GF-D8 (cell line): ENCODE results near the gene NYAP2.

Source experiments
- DNase-seq: peaks from one replicate; lab custom pipeline; 2025; lab: John Stamatoyannopoulos, UW

NYAP2 gene

GRCh38 chr2:225486236-225486635 lies 86.7 kb downstream of the NYAP2 start:
- DNase-seq, result no peak

GRCh38 chr2:225487878-225488416 lies 88.4 kb downstream of the NYAP2 start:
- no peak for DNase-seq

- no peak for DNase-seq
Measured at GRCh38 chr2:225488743-225489142, 89.2 kb downstream of the NYAP2 start.

- no peak for DNase-seq
Measured at GRCh38 chr2:225493420-225494099, 94.0 kb downstream of the NYAP2 start.

- no peak for DNase-seq
Measured at GRCh38 chr2:225494100-225494459, 94.6 kb downstream of the NYAP2 start.

GRCh38 chr2:225495706-225496105 lies 96.2 kb downstream of the NYAP2 start:
- no peak for DNase-seq

GRCh38 chr2:225496568-225496967 lies 97.1 kb downstream of the NYAP2 start:
- no peak for DNase-seq

GRCh38 chr2:225497166-225497565 lies 97.7 kb downstream of the NYAP2 start:
- DNase-seq, result no peak

GRCh38 chr2:225501022-225501421 lies 101.5 kb downstream of the NYAP2 start:
- no peak for DNase-seq

GRCh38 chr2:225502971-225503370 lies 103.5 kb downstream of the NYAP2 start:
- DNase-seq, result no peak

- DNase-seq, result no peak
Measured at GRCh38 chr2:225510796-225511195, 111.3 kb downstream of the NYAP2 start.

- no peak for DNase-seq
Measured at GRCh38 chr2:225512469-225512868, 113.0 kb downstream of the NYAP2 start.

- no peak for DNase-seq
Measured at GRCh38 chr2:225512876-225513540, 113.5 kb downstream of the NYAP2 start.

GRCh38 chr2:225515033-225515432 lies 115.5 kb downstream of the NYAP2 start:
- DNase-seq, result no peak

- no peak for DNase-seq
Measured at GRCh38 chr2:225526760-225527390, 127.4 kb downstream of the NYAP2 start.

- no peak for DNase-seq
Measured at GRCh38 chr2:225531559-225531958, 132.0 kb downstream of the NYAP2 start.

GRCh38 chr2:225532096-225532495 lies 132.6 kb downstream of the NYAP2 start:
- DNase-seq, result no peak

- DNase-seq, result no peak
Measured at GRCh38 chr2:225534037-225534436, 134.5 kb downstream of the NYAP2 start.

GRCh38 chr2:225534697-225535096 lies 135.2 kb downstream of the NYAP2 start:
- DNase-seq, result no peak

- DNase-seq, result no peak
Measured at GRCh38 chr2:225536036-225536435, 136.5 kb downstream of the NYAP2 start.

- no peak for DNase-seq
Measured at GRCh38 chr2:225543626-225544025, 144.1 kb downstream of the NYAP2 start.

- DNase-seq, result no peak
Measured at GRCh38 chr2:225556461-225556860, 157.0 kb downstream of the NYAP2 start.

GRCh38 chr2:225558399-225559071 lies 159.0 kb downstream of the NYAP2 start:
- no peak for DNase-seq
